ENCODE results near the gene SLIT3. TPM values are rescaled to one million over a fixed set of nuclear protein-coding genes. Genes with fewer than 3 reads are reported as not detected.

SLIT3 gene
- total and polyA plus RNA-seq, 2 donors (not counting 3 experiments of a cell fraction or from before 2014, with no cell fraction given): 0.90 to 1.0 TPM

- Histone ChIP-seq H3K27ac (ENCODE audit: insufficient read depth, low read depth, low read length) (no peak overlapping the region), H4K20me1 (replicated peaks; ENCODE audit: control insufficient read depth, extremely low read depth, insufficient read depth, low read length) (no peaks in the 10 kb centered on the region), H3K4me1 (ENCODE audit: control insufficient read depth, extremely low read depth, insufficient read depth, low read length) (no peaks in the 10 kb centered on the region), H3K79me2 (ENCODE audit: control insufficient read depth, insufficient read depth, low read length) (no peaks in the 10 kb centered on the region), H3K4me2 (ENCODE audit: insufficient read depth, low read length) (no peak overlapping the region), H3K36me3 (ENCODE audit: control insufficient read depth in 2 of 2, extremely low read depth in 1 of 2, insufficient read depth in 2 of 2, low read length in 2 of 2) (no peaks in the 10 kb centered on the region), H3K9ac (replicated peaks; ENCODE audit: extremely low read depth, insufficient read depth, low read length) (no peak overlapping the region), H3K4me3 (replicated peaks in 1 of 3; ENCODE audit: insufficient read depth in 1 of 3, low read depth in 1 of 3, low read length in 3 of 3) (no peak overlapping the region), H3K27me3 (ENCODE audit: control insufficient read depth in 2 of 2, insufficient read depth in 2 of 2, low read length in 2 of 2) (no peaks in the 10 kb centered on the region), H3K9me3 (replicated peaks; ENCODE audit: control insufficient read depth, insufficient read depth, low read length) (no peaks in the 10 kb centered on the region), H2AFZ (ENCODE audit: low read depth, low read length) (no peak overlapping the region), H3K9me1 (replicated peaks; ENCODE audit: control insufficient read depth, extremely low read depth, insufficient read depth, low read length) (no peaks in the 10 kb centered on the region)
- ChIA-PET POLR2A (no interaction called here), CTCF (no interaction called here)
- FAIRE-seq (no peak), DNase-seq (ENCODE audit: low read depth, low spot score) (no peak)
- BruUV-seq (replicated peaks): no TSS peak
- dilution Hi-C loops (cut with MboI; ENCODE audit: extremely low pct_ligation_motif_present, low sequenced_read_pairs) (no loop called here), intact Hi-C loops (cut with micrococcal nuclease) (no loop called here)
- no peak for TF ChIP-seq POLR2AphosphoS5 (IDR thresholded peaks at IDR 0.05; ENCODE audit: insufficient read depth, low read depth, low read length)
- no peak for TF ChIP-seq MYC (IDR thresholded peaks at IDR 0.05; ENCODE audit: low read depth, low read length)
- no peak for TF ChIP-seq JUN (IDR thresholded peaks at IDR 0.05; ENCODE audit: borderline replicate concordance, insufficient read depth, insufficient read length, low read depth)
- TF ChIP-seq POLR2A (IDR thresholded peaks at IDR 0.05; ENCODE audit: low read depth, low read length): no peak
- no peak for TF ChIP-seq MAX (IDR thresholded peaks at IDR 0.05; ENCODE audit: insufficient read depth, insufficient read length)
- TF ChIP-seq GATA2 (IDR thresholded peaks at IDR 0.05; ENCODE audit: insufficient read depth, insufficient read length, low read depth, low read length): no peak
- no peak for TF ChIP-seq EZH2 (IDR thresholded peaks at IDR 0.05; ENCODE audit: borderline replicate concordance, low read depth, low read length, severe bottlenecking)
- no peak for TF ChIP-seq FOS (IDR thresholded peaks at IDR 0.05; ENCODE audit: borderline replicate concordance, insufficient read depth, low read length)
- TF ChIP-seq CTCF (IDR thresholded peaks at IDR 0.05; ENCODE audit: extremely low read depth in 1 of 2, insufficient read depth in 1 of 2, low read depth in 1 of 2, low read length in 2 of 2): no peak
Observed at GRCh38 chr5:168822248-168822744, 478.6 kb downstream of the SLIT3 start.
